Ammon's horn (tissue), 1 donor: ENCODE measurements around the gene CCDC197.

Experiments
- DNase-seq: peaks from one replicate; pipeline ENCODE4 v3.0.0-alpha.2; 2016; ENCODE audit warnings: low spot score

CCDC197 gene

DNA sequence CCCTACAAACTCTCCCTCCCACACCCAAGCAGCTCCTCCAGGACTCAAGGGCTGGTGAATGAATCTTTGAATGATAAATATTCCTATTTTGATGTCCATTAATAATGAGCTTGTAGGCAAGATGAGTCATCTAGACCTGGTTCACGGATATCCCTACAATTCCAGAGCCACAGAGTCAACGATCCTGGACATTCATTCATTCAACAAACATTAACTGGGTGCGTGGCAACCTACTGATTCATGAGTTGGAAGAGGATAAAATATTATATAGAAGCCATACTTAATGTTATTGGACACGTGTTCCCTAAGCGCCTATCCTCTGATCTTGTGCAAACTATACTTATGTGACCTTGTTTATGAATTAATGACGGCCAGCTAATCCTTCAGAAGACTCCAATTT, 28.6 kb downstream of the CCDC197 start:
- no peak for DNase-seq

- peak; percentile 99 for DNase-seq
Observed at GRCh38 chr14:94026173-94026888, 29.2 kb downstream of the CCDC197 start, which contains the start of gene OTUB2. TSS of gene OTUB2 (plus strand) at chr14:94026340. CDS start at chr14:94026538, 198 bp downstream.

GRCh38 chr14:94026889-94027469, 29.9 kb downstream of the CCDC197 start:
- no peak for DNase-seq

DNA sequence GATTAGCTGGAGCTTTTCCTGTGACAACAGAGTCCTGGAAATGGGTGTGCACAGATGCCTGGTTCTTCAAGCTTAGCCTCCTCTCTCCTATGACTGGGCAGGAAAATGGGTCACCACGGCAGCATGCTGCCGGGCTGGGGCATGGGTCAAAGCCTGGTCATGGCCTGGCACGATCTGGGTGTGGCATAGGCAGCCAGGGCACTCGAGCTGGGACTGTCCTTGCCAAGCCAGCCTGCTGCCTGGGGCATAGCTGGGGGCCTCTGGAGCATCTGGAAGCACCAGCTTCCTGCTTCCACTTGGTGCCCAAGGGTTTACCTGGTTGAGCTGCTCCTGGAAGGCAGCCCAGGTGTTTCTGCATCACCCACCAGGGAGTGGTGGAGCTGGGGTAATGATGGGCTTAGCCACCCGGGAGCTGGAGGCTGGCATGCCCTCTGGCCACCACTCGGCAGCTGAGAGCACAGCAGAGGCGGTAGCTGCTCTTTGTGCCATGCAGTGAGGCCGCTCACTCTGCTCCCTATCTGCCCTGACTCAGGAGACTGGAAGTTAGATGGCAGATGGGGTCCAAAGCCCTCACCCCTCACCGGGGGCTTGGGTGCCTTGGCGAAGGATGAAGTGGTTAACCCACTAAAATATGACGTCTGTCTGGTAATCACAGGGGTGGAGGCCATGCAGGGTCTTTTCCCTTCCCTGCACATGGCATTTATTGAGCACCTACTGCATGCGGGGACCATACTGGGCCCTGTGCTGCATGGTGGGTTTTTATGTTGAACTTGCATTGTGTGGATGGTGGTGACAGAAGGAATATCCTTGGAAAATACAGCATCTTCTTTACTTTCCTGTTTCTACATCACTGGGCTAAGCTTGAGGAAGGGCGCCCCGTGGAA, 30.7 kb downstream of the CCDC197 start:
- DNase-seq: no peak

DNA sequence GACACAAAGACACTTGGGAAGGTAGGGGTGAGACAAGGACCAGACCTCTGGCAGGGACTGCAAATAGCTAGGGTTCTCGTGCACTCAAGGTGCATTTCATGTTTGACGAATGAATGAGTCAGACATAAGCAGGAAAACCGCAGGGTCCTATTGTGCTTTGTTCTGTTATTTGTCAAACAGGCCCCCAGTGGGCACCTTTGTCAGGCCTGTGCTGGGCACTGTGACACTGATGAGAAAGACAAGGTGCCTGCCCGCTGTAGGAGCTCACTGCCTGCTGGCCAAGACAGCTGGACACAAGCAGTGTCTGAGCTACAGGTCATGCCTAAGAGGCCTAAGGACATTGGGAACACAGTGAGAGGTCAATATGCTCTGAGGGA, 31.3 kb downstream of the CCDC197 start:
- DNase-seq: no peak

- DNase-seq: no peak
Observed at GRCh38 chr14:94029265-94029664, 32.2 kb downstream of the CCDC197 start.

- no peak for DNase-seq
Observed at GRCh38 chr14:94029671-94030203, 32.6 kb downstream of the CCDC197 start.

DNA sequence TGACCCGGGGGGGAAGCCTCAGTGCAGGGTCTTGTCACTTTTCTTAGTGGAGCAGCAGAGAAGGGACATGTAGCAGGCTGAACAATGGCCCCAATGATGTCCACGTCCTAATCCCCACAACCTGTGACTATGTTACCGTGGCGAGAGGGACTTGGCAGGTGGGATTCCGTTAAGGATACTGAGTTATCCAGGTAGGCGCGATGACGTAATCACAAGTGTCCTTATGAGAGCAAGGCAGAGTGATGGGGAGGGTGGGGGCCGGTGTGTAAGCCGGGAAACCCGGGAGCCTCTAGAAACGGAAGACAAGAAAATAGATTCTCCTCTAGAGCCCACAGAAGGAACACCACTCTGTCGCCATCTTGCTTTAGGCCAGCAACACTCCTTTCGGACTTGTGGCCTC, 33.5 kb downstream of the CCDC197 start:
- no peak for DNase-seq

GRCh38 chr14:94031161-94031882, 34.2 kb downstream of the CCDC197 start:
- DNase-seq: peak; percentile 60

DNA sequence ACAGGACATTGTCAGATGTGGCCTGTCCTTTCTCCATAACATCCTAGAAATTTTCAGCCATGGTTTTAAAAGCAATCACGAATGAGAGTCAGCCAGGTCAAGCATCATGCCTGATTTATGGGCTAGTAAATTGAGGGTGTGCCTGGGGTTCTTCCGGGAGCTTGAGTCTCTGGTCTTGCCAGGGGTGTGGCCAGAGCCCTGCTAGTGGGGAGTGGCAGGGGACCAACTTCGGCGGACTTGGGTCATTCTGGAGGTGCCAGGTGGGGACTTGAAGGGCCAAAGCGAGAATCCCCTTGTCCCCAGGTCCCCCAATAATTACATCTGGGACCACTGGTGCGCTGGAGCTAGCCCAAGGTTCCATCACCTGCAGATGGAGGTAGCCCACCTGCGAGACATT, 34.8 kb downstream of the CCDC197 start:
- DNase-seq: no peak

DNA sequence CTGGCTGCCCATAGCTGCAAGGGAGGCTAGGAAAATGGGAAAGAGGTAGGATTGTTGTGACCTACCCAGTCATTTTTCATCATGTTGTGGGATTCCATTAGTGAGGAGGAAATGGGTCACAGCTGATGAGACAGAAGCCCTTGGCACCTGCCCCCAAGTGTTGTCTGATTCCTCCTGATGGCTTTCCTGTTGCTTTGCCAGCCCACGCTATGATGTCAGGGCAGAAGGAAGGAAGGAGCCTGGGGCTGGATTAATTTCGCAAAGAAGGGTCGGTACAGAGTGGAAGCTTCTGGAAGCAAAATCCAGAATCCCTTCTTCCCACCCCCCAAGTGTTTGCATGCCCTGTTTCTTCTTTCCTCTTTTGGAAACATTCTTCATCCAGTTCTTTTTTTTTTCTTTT, 37.8 kb downstream of the CCDC197 start:
- DNase-seq: no peak

- peak; percentile 68 for DNase-seq
Observed at GRCh38 chr14:94036313-94037167, 39.4 kb downstream of the CCDC197 start.

GRCh38 chr14:94037954-94038353, 40.9 kb downstream of the CCDC197 start:
- no peak for DNase-seq

DNA sequence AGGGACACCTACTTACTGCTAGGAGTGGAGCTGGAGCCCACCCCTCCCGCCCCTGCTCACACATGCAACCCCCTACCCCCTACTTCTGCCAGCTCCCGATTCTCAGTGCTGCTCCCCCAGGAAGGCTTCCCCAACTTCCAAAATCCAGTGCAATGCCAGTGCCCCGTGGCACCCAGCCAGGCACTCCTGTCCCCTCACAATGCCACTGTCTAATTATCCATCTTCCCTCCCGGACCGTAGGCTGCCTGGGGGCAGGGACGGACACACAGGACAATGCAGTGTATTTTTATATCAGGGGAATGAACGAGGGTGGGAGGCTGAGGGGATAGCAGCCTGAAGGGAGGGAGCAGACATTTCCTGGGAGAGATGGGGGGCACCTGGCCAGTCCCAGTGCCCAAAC, 41.4 kb downstream of the CCDC197 start:
- no peak for DNase-seq

DNA sequence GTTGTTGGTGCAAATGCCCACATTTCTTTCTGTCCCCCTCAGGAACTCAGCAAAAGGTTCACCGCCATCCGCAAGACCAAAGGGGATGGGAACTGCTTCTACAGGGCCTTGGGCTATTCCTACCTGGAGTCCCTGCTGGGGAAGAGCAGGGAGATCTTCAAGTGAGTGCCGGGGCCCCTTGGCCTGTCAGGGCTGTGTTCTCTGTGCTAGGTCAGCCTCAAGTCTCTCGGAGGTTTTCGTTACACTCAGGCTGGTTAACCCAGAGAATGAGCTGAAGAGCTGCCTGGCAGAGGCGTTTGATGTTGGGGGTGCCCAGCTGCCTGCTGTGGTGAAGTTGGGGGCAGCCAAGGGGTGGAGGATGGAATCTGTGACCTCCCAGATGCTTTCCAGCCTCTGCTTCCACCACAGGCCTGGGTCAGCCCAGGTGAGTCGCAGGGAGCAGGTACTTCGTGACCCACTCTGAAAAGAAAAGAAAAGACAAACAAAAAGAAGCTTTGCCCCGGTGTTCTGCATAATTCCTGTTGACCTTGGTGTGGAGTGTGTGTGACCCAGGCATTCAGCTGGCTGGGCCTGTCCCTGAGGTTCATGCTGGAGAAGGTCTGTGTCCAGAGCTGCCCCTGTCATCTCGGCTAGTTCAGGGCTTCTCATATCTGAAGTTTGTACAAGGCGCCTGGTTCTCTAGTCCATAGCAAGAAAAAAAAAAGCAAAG, 42.0 kb downstream of the CCDC197 start:
- no peak for DNase-seq

DNA sequence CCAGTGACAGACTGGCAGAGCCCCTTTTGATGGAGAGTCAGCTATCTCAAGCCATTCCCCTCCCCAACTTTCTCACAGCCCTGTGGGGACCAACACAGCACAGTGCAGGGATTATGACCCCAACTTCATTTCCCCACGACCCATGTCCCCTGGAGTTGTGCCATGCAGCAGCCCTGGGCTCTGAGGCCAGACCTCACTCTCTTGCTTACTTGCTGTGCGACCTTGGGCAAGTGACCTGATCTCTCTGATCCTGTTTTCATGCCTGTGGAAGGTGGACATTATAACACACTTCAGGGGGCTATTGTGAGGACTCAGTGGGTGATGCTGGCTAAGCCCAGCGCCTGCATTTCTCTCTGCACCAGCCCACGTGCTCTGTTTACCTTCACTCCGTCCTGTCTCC, 43.1 kb downstream of the CCDC197 start:
- DNase-seq: no peak

- DNase-seq: no peak
Observed at GRCh38 chr14:94040796-94041195, 43.7 kb downstream of the CCDC197 start.

GRCh38 chr14:94041551-94042346, 44.6 kb downstream of the CCDC197 start:
- no peak for DNase-seq

GRCh38 chr14:94042433-94043091, 45.5 kb downstream of the CCDC197 start:
- DNase-seq: no peak
